ENCODE measurements around the gene CALCOCO1. TPM values are rescaled to one million over a fixed set of nuclear protein-coding genes. Genes with fewer than 3 reads are reported as not detected.

Gene CALCOCO1
- total and polyA plus RNA-seq, 2 of the 8 experiments (the other 6 are each of a cell fraction or from before 2014, with no cell fraction given): 20.3 to 39.3 TPM

DNA sequence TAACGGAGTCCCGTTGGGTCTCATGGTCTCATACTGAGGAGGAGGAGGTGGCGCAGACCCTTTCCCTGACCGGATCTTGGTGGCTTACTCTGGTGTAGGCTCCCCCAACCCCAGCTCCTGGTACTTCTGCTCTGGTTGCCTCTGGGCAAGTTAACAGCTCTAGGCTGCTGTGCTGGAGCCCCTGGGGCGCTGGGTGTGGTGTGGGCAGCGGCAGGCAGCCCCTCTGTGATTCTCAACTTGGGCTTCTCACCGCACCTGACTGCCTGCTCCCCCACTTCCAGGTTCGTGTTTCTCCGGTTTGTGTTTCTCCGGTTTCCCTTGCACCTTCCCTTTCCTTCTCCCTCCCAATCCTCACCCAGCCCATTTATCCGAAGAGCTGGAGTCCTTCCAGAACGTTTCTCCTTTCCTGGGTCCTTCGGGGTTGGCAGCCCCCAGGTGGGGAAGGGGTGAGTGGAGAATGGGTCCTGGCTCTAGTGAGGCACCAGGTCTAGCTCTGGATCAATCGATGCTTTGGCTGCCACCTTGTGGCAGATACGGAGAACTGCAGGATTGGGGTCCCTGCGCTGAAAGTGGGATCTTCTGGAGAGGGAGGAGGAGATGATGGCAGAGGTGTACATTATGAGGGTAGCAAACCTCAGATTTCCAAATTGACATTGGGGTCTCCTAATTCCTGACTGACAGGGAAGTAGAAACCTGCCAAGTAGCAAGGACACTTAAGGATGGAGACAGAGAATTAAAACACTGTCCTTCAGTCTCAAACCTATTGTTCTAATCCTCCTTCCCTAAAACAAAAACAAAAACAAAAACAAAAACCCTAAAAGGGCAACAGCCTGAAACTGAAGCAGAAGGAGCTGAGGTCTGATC is 16.2 kb upstream of the CALCOCO1 start (continued):
- TF ChIP-seq, protein P1, sequence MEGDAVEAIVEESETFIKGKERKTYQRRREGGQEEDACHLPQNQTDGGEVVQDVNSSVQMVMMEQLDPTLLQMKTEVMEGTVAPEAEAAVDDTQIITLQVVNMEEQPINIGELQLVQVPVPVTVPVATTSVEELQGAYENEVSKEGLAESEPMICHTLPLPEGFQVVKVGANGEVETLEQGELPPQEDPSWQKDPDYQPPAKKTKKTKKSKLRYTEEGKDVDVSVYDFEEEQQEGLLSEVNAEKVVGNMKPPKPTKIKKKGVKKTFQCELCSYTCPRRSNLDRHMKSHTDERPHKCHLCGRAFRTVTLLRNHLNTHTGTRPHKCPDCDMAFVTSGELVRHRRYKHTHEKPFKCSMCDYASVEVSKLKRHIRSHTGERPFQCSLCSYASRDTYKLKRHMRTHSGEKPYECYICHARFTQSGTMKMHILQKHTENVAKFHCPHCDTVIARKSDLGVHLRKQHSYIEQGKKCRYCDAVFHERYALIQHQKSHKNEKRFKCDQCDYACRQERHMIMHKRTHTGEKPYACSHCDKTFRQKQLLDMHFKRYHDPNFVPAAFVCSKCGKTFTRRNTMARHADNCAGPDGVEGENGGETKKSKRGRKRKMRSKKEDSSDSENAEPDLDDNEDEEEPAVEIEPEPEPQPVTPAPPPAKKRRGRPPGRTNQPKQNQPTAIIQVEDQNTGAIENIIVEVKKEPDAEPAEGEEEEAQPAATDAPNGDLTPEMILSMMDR (IDR thresholded peaks at IDR 0.05; ENCODE audit: control extremely low read depth in 1 of 3, insufficient read depth in 1 of 3, low read depth in 1 of 3, low read length in 3 of 3): peak; percentile 85 to 96 (median 91)
- TF ChIP-seq NRF1 (IDR thresholded peaks at IDR 0.05; ENCODE audit: low read depth, low read length) (0 out of 2 replicates have a peak, but pooled peaks have one; percentile 5), BACH1 (IDR thresholded peaks at IDR 0.05; ENCODE audit: low read length) (no peak), SP2 (IDR thresholded peaks at IDR 0.05; ENCODE audit: low read length) (no peak), EGR1 (IDR thresholded peaks at IDR 0.05; ENCODE audit: borderline replicate concordance, low read depth, low read length) (no peak), TCF12 (IDR thresholded peaks at IDR 0.05; ENCODE audit: low read depth, low read length) (no peak), TAF1 (IDR thresholded peaks at IDR 0.05; ENCODE audit: low read depth, low read length) (no peak)
- TF ChIP-seq, protein P2, sequence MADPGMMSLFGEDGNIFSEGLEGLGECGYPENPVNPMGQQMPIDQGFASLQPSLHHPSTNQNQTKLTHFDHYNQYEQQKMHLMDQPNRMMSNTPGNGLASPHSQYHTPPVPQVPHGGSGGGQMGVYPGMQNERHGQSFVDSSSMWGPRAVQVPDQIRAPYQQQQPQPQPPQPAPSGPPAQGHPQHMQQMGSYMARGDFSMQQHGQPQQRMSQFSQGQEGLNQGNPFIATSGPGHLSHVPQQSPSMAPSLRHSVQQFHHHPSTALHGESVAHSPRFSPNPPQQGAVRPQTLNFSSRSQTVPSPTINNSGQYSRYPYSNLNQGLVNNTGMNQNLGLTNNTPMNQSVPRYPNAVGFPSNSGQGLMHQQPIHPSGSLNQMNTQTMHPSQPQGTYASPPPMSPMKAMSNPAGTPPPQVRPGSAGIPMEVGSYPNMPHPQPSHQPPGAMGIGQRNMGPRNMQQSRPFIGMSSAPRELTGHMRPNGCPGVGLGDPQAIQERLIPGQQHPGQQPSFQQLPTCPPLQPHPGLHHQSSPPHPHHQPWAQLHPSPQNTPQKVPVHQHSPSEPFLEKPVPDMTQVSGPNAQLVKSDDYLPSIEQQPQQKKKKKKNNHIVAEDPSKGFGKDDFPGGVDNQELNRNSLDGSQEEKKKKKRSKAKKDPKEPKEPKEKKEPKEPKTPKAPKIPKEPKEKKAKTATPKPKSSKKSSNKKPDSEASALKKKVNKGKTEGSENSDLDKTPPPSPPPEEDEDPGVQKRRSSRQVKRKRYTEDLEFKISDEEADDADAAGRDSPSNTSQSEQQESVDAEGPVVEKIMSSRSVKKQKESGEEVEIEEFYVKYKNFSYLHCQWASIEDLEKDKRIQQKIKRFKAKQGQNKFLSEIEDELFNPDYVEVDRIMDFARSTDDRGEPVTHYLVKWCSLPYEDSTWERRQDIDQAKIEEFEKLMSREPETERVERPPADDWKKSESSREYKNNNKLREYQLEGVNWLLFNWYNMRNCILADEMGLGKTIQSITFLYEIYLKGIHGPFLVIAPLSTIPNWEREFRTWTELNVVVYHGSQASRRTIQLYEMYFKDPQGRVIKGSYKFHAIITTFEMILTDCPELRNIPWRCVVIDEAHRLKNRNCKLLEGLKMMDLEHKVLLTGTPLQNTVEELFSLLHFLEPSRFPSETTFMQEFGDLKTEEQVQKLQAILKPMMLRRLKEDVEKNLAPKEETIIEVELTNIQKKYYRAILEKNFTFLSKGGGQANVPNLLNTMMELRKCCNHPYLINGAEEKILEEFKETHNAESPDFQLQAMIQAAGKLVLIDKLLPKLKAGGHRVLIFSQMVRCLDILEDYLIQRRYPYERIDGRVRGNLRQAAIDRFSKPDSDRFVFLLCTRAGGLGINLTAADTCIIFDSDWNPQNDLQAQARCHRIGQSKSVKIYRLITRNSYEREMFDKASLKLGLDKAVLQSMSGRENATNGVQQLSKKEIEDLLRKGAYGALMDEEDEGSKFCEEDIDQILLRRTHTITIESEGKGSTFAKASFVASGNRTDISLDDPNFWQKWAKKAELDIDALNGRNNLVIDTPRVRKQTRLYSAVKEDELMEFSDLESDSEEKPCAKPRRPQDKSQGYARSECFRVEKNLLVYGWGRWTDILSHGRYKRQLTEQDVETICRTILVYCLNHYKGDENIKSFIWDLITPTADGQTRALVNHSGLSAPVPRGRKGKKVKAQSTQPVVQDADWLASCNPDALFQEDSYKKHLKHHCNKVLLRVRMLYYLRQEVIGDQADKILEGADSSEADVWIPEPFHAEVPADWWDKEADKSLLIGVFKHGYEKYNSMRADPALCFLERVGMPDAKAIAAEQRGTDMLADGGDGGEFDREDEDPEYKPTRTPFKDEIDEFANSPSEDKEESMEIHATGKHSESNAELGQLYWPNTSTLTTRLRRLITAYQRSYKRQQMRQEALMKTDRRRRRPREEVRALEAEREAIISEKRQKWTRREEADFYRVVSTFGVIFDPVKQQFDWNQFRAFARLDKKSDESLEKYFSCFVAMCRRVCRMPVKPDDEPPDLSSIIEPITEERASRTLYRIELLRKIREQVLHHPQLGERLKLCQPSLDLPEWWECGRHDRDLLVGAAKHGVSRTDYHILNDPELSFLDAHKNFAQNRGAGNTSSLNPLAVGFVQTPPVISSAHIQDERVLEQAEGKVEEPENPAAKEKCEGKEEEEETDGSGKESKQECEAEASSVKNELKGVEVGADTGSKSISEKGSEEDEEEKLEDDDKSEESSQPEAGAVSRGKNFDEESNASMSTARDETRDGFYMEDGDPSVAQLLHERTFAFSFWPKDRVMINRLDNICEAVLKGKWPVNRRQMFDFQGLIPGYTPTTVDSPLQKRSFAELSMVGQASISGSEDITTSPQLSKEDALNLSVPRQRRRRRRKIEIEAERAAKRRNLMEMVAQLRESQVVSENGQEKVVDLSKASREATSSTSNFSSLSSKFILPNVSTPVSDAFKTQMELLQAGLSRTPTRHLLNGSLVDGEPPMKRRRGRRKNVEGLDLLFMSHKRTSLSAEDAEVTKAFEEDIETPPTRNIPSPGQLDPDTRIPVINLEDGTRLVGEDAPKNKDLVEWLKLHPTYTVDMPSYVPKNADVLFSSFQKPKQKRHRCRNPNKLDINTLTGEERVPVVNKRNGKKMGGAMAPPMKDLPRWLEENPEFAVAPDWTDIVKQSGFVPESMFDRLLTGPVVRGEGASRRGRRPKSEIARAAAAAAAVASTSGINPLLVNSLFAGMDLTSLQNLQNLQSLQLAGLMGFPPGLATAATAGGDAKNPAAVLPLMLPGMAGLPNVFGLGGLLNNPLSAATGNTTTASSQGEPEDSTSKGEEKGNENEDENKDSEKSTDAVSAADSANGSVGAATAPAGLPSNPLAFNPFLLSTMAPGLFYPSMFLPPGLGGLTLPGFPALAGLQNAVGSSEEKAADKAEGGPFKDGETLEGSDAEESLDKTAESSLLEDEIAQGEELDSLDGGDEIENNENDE (IDR thresholded peaks at IDR 0.05; ENCODE audit: insufficient replicate concordance, low read length): no peak
